ENCODE results near the gene ISG15.
"Not testable (repeated sequence)": the region's sequence is repeated elsewhere in the genome, so short reads cannot be mapped to it uniquely, and the experiment has no call there.

ISG15 gene

GRCh38 chr1:1013922-1014648 lies 788 bp downstream of the ISG15 start:
- no peak for DNase-seq

- no peak for DNase-seq
These were observed 1.7 kb downstream of the ISG15 start for GRCh38 chr1:1014799-1015681.

- not testable (repeated sequence) for DNase-seq
These were observed 4.4 kb downstream of the ISG15 start for GRCh38 chr1:1017397-1018320.

GRCh38 chr1:1018321-1018685 lies 5.0 kb downstream of the ISG15 start:
- DNase-seq = not testable (repeated sequence)

GRCh38 chr1:1019122-1019999 lies 6.1 kb downstream of the ISG15 start:
- peak; percentile 84 for DNase-seq

GRCh38 chr1:1020000-1020404 lies 6.7 kb downstream of the ISG15 start, which contains the start of gene AGRN:
AGRN (plus strand) TSS chr1:1020120; CDS start chr1:1020173, 53 bp downstream.
- DNase-seq = no peak

- no peak for DNase-seq
These were observed 7.2 kb downstream of the ISG15 start for GRCh38 chr1:1020415-1021009.

GRCh38 chr1:1021010-1021919 lies 8.0 kb downstream of the ISG15 start:
- no peak for DNase-seq

GRCh38 chr1:1021920-1022259 lies 8.6 kb downstream of the ISG15 start:
- no peak for DNase-seq

- DNase-seq = no peak
These were observed 9.2 kb downstream of the ISG15 start for GRCh38 chr1:1022302-1023009.

- no peak for DNase-seq
These were observed 10.4 kb downstream of the ISG15 start for GRCh38 chr1:1023700-1024099.

GRCh38 chr1:1024149-1024770 lies 11.0 kb downstream of the ISG15 start:
- no peak for DNase-seq

- DNase-seq = no peak
These were observed 11.7 kb downstream of the ISG15 start for GRCh38 chr1:1024771-1025699.

GRCh38 chr1:1025730-1026129 lies 12.4 kb downstream of the ISG15 start:
- no peak for DNase-seq

- no peak for DNase-seq
These were observed 13.5 kb downstream of the ISG15 start for GRCh38 chr1:1026599-1027413.

GRCh38 chr1:1027791-1028190 lies 14.5 kb downstream of the ISG15 start:
- no peak for DNase-seq

Measured in stimulated activated CD8-positive, alpha-beta memory T cell treated with anti-CD3 and anti-CD28 coated beads, Interleukin-4, amount 100 ng/mL, for 48 hours (primary cell).